Loucy (cell line): ENCODE results near the gene CYP1A2.

ENCODE experiments used
- H2AFZ ChIP-seq: fragments of 200-600 bp; sonication (generic); 2 replicates; pipeline ENCODE4 v1.6.0; 2016; ENCODE audit warnings: antibody characterized with exemption, mild to moderate bottlenecking, low read length, moderate library complexity
- H3F3A ChIP-seq: fragments of 200-600 bp; 2 replicates; pipeline ENCODE4 v1.6.0; 2016; ENCODE audit warnings: antibody characterized with exemption, low read depth, mild to moderate bottlenecking
- H3K27me3 ChIP-seq: fragments of 200-600 bp; sonication (generic); 2 replicates; pipeline ENCODE4 v1.6.1; 2014; ENCODE audit warnings: low read length, mild to moderate bottlenecking; ENCODE audit not compliant: insufficient read depth, poor library complexity, severe bottlenecking
- H3K36me3 ChIP-seq: fragments of 200-600 bp; sonication (generic); 2 replicates; pipeline ENCODE4 v1.6.1; 2016; ENCODE audit warnings: low read length; ENCODE audit not compliant: insufficient read depth
- H3K4me1 ChIP-seq: fragments of 200-600 bp; sonication (generic); 2 replicates; pipeline ENCODE4 v1.5.1; 2014; ENCODE audit warnings: low read length, mild to moderate bottlenecking; ENCODE audit not compliant: insufficient read depth, poor library complexity, severe bottlenecking
- H3K4me2 ChIP-seq: fragments of 200-600 bp; sonication (generic); 2 replicates; pipeline ENCODE4 v1.6.0; 2014; ENCODE audit warnings: antibody characterized with exemption, low read length, low read depth, mild to moderate bottlenecking; ENCODE audit not compliant: poor library complexity, severe bottlenecking
- H3K4me3 ChIP-seq: fragments of 200-600 bp; sonication (generic); 2 replicates; pipeline ENCODE4 v1.5.1; 2014; ENCODE audit warnings: low read length, mild to moderate bottlenecking, mixed read lengths; ENCODE audit not compliant: poor library complexity, severe bottlenecking
- H3K79me2 ChIP-seq: fragments of 200-600 bp; sonication (generic); 2 replicates; pipeline ENCODE4 v1.6.1; 2014; ENCODE audit warnings: low read length; ENCODE audit not compliant: insufficient read depth
- H3K9ac ChIP-seq: fragments of 200-600 bp; sonication (generic); 2 replicates; pipeline ENCODE4 v1.6.0; 2014; ENCODE audit warnings: mild to moderate bottlenecking, low read depth, low read length, moderate library complexity; ENCODE audit not compliant: poor library complexity, severe bottlenecking
- H3K9me2 ChIP-seq: fragments of 200-600 bp; sonication (generic); replicated peaks from 2 replicates; pipeline ENCODE4 v1.6.1; 2016; ENCODE audit warnings: low read depth, low read length, mixed read lengths
- H3K9me3 ChIP-seq: fragments of 200-600 bp; sonication (generic); 2 replicates; pipeline ENCODE4 v1.6.1; 2014; ENCODE audit warnings: mild to moderate bottlenecking, antibody characterized with exemption, low read length, low read depth; ENCODE audit not compliant: insufficient read depth
- H4K20me1 ChIP-seq: fragments of 200-600 bp; sonication (generic); 2 replicates; pipeline ENCODE4 v1.6.0; 2014; ENCODE audit warnings: antibody characterized with exemption, low read length, mild to moderate bottlenecking; ENCODE audit not compliant: insufficient read depth, poor library complexity, severe bottlenecking
- EZH2phosphoT487 ChIP-seq: fragments of 200-600 bp; IDR thresholded peaks from 2 replicates; pipeline ENCODE4 v1.6.1; 2018; ENCODE audit warnings: antibody characterized with exemption, mild to moderate bottlenecking, moderate library complexity, borderline replicate concordance
- TF ChIP-seq, protein P1 (sequence below): fragments of 200-600 bp; sonication (generic); conservative IDR thresholded peaks from 2 replicates; pipeline ENCODE4 v1.5.1; 2014; ENCODE audit warnings: mild to moderate bottlenecking, antibody characterized with exemption, low read length

The CYP1A2 gene

DNA sequence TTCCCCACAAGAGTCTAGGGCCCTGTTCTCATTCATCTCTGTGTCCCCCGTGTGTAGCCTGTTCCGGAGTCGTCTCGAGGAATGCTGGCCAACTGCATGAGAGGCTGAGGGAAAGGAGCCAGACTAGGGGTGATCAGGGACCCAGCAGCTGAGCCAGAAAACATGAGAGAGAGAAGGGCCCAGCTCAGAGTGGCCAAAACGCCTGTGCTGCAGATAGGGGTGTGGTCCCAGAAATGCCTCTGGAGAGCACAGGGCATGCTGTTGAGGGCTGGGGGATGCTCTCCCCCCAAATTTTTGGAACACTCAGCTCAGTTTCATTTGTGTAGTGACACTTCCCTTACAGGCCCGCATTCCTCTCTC, 14.1 kb downstream of the CYP1A2 start:
- no peaks in the 10 kb centered on the region for H3K4me1 ChIP-seq
- H3K9ac ChIP-seq = no peak overlapping the region
- no peaks in the 10 kb centered on the region for H3K79me2 ChIP-seq
- H3K4me3 ChIP-seq = no peak overlapping the region
- H3K36me3 ChIP-seq = no peaks in the 10 kb centered on the region
- H3K4me2 ChIP-seq = no peak overlapping the region
- H3K9me2 ChIP-seq = no peaks in the 10 kb centered on the region
- H4K20me1 ChIP-seq = no peaks in the 10 kb centered on the region
- TF ChIP-seq, protein P1, sequence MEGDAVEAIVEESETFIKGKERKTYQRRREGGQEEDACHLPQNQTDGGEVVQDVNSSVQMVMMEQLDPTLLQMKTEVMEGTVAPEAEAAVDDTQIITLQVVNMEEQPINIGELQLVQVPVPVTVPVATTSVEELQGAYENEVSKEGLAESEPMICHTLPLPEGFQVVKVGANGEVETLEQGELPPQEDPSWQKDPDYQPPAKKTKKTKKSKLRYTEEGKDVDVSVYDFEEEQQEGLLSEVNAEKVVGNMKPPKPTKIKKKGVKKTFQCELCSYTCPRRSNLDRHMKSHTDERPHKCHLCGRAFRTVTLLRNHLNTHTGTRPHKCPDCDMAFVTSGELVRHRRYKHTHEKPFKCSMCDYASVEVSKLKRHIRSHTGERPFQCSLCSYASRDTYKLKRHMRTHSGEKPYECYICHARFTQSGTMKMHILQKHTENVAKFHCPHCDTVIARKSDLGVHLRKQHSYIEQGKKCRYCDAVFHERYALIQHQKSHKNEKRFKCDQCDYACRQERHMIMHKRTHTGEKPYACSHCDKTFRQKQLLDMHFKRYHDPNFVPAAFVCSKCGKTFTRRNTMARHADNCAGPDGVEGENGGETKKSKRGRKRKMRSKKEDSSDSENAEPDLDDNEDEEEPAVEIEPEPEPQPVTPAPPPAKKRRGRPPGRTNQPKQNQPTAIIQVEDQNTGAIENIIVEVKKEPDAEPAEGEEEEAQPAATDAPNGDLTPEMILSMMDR = no peak
- no peak for TF ChIP-seq EZH2phosphoT487
- no peak overlapping the region for H2AFZ ChIP-seq
- no peaks in the 10 kb centered on the region for H3F3A ChIP-seq
- no peaks in the 10 kb centered on the region for H3K27me3 ChIP-seq
- H3K9me3 ChIP-seq = no peaks in the 10 kb centered on the region

DNA sequence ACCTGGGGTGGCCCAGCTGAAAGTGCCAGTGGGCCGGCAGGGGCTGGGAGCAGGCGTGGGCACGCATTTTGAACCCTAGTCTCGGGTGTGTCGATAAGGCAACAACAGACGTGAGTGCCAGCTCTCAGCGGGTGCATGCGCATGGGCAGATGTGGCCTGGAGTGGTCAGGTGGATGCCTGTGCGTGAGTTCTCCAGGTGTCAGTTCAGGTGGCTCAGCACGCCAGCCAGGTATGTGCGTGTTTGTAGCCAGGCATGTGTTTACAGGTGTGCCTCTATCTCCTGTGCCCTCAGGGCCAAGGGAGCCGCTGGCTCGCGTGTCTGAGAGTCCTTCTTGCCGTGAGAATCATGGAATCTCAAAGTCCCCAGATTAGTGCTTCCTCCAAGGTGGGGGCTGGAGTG, 14.8 kb downstream of the CYP1A2 start:
- no peaks in the 10 kb centered on the region for H4K20me1 ChIP-seq
- no peaks in the 10 kb centered on the region for H3F3A ChIP-seq
- H2AFZ ChIP-seq = no peak overlapping the region
- no peak overlapping the region for H3K4me3 ChIP-seq
- H3K4me1 ChIP-seq = no peaks in the 10 kb centered on the region
- H3K79me2 ChIP-seq = no peaks in the 10 kb centered on the region
- no peaks in the 10 kb centered on the region for H3K36me3 ChIP-seq
- no peaks in the 10 kb centered on the region for H3K27me3 ChIP-seq
- H3K9me3 ChIP-seq = no peaks in the 10 kb centered on the region
- H3K9ac ChIP-seq = no peak overlapping the region
- H3K4me2 ChIP-seq = no peak overlapping the region
- TF ChIP-seq, protein P1 = no peak
- TF ChIP-seq EZH2phosphoT487 = no peak
- no peaks in the 10 kb centered on the region for H3K9me2 ChIP-seq

GRCh38 chr15:74767167-74768098, 18.8 kb downstream of the CYP1A2 start:
- H3K9ac ChIP-seq = no peak overlapping the region
- H3K9me3 ChIP-seq = no peaks in the 10 kb centered on the region

More at GRCh38 chr15:74767167-74768098, 18.8 kb downstream of the CYP1A2 start:
- no peak for TF ChIP-seq EZH2phosphoT487
- TF ChIP-seq, protein P1 = no peak
- H3K36me3 ChIP-seq = no peaks in the 10 kb centered on the region
- no peaks in the 10 kb centered on the region for H3F3A ChIP-seq
- H3K79me2 ChIP-seq = no peaks in the 10 kb centered on the region
- no peak overlapping the region for H3K4me3 ChIP-seq
- H3K4me2 ChIP-seq = no peak overlapping the region
- no peaks in the 10 kb centered on the region for H3K4me1 ChIP-seq
- no peaks in the 10 kb centered on the region for H4K20me1 ChIP-seq
- no peaks in the 10 kb centered on the region for H3K9me2 ChIP-seq
- no peak overlapping the region for H2AFZ ChIP-seq
- H3K27me3 ChIP-seq = no peaks in the 10 kb centered on the region
